CD4-positive, CD25-positive, alpha-beta regulatory T cell (primary cell): ENCODE data around the gene LPCAT3. TPM values are rescaled to one million over a fixed set of nuclear protein-coding genes. Genes with fewer than 3 reads are reported as not detected.

ENCODE experiments used
- ATAC-seq, 2 donors: fragments of 150-1000 bp; cut with Tn5 transposase; one replicate each; pipeline ENCODE4 v1.10.0; 2021; ENCODE audit warnings: low read depth in 2 of 2, moderate number of reproducible peaks in 2 of 2, moderate library complexity in 1 of 2
- DNase-seq, 3 donors: peaks; one replicate each; pipeline versions ENCODE4 v3.0.0 to v3.0.0-alpha.2; 2012 to 2022; ENCODE audit warnings: mixed read lengths in 1 of 3
- H3K27ac ChIP-seq: one replicate; pipeline ENCODE4 v1.7.0; 2013; ENCODE audit warnings: mild to moderate bottlenecking, low read length; ENCODE audit not compliant: insufficient read depth, poor library complexity, severe bottlenecking
- H3K27me3 ChIP-seq: one replicate; pipeline ENCODE4 v1.7.0; 2013; ENCODE audit warnings: low read length; ENCODE audit not compliant: control insufficient read depth, insufficient read depth
- H3K36me3 ChIP-seq: one replicate; pipeline ENCODE4 v1.7.0; 2013; ENCODE audit warnings: mild to moderate bottlenecking, low read length, moderate library complexity; ENCODE audit not compliant: control insufficient read depth, insufficient read depth
- H3K4me1 ChIP-seq: 2 replicates; pipeline ENCODE4 v1.7.0; 2013; ENCODE audit warnings: mild to moderate bottlenecking, low read length; ENCODE audit not compliant: insufficient read depth, control insufficient read depth, poor library complexity, severe bottlenecking
- H3K4me3 ChIP-seq: one replicate; pipeline ENCODE4 v1.7.0; 2013; ENCODE audit warnings: low read depth, mild to moderate bottlenecking, low read length, moderate library complexity
- H3K9me3 ChIP-seq, 2 experiments: 1 replicate in 1 of 2; 2 replicates in 1 of 2; pipeline ENCODE4 v1.7.0; 2013; ENCODE audit warnings: low read length in 2 of 2, mild to moderate bottlenecking in 1 of 2, moderate library complexity in 1 of 2; ENCODE audit not compliant: control insufficient read depth in 2 of 2
- H3K27ac Mint-ChIP-seq, 3 donors: one replicate each; pipeline ENCODE4 v1.8.0; 2020 to 2022; ENCODE audit warnings: mild to moderate bottlenecking in 3 of 3, mixed read lengths in 3 of 3, moderate library complexity in 2 of 3
- H3K27me3 Mint-ChIP-seq: one replicate; pipeline ENCODE4 v1.8.0; 2022; ENCODE audit warnings: mild to moderate bottlenecking, mixed read lengths
- H3K36me3 Mint-ChIP-seq: one replicate; pipeline ENCODE4 v1.8.0; 2020; ENCODE audit warnings: mixed read lengths
- H3K4me1 Mint-ChIP-seq, 4 donors: one replicate each; pipeline ENCODE4 v1.8.0; 2020 to 2022; ENCODE audit warnings: mixed read lengths in 4 of 4, mild to moderate bottlenecking in 1 of 4
- H3K4me3 Mint-ChIP-seq, 4 donors: one replicate each; pipeline ENCODE4 v1.8.0; 2020 to 2022; ENCODE audit warnings: mild to moderate bottlenecking in 4 of 4, mixed read lengths in 4 of 4, moderate library complexity in 3 of 4
- H3K9me3 Mint-ChIP-seq, 7 donors: one replicate each; pipeline ENCODE4 v1.8.0; 2020 to 2022; ENCODE audit warnings: mixed read lengths in 7 of 7, mild to moderate bottlenecking in 3 of 7, moderate library complexity in 2 of 7
- polyA plus RNA-seq, 4 donors: library from polyadenylated mRNA; unstranded; fragments of 300-500 nt; fragmentation: Illumina TruSeq; gene quantifications; one replicate each; pipeline ENCODE4 v1.2.3, GENCODE V29; 2021
- total RNA-seq: library from RNA; stranded (reverse); gene quantifications from one replicate; pipeline ENCODE4 v1.2.3, GENCODE V29; 2022

Gene LPCAT3
- total and polyA plus RNA-seq, 5 donors from 2014 or later = 25.0 to 32.8 (median 30.8) TPM

- peak overlapping the region; percentile 48 to 93 (median 86) for H3K4me3 Mint-ChIP-seq
- H3K27me3 ChIP-seq = no peaks in the 10 kb centered on the region
- H3K36me3 ChIP-seq = peaks cover 33% of the 10 kb centered on the region
- peak overlapping the region; percentile 65 for H3K4me3 ChIP-seq
- no peaks in the 10 kb centered on the region for H3K9me3 Mint-ChIP-seq
- H3K4me1 Mint-ChIP-seq = peaks cover 11 to 67% (median 43%) of the 10 kb centered on the region in 4 donors
- H3K36me3 Mint-ChIP-seq = peaks cover 30% of the 10 kb centered on the region
- peak overlapping the region; percentile 98 to 99 (median 99) for H3K27ac Mint-ChIP-seq
- H3K9me3 ChIP-seq = no peaks in the 10 kb centered on the region
- H3K27ac ChIP-seq = peak overlapping the region; percentile 98
- DNase-seq (no peak), ATAC-seq (no peak)
- H3K4me1 ChIP-seq = peaks cover 63% of the 10 kb centered on the region
- H3K27me3 Mint-ChIP-seq = no peaks in the 10 kb centered on the region
Observed at GRCh38 chr12:6962285-6963015, 55.8 kb downstream of the LPCAT3 start.

GRCh38 chr12:6961695-6962284, 56.5 kb downstream of the LPCAT3 start:
- peaks cover 35% of the 10 kb centered on the region for H3K36me3 Mint-ChIP-seq
- ATAC-seq = peak; percentile 21 to 22

GRCh38 chr12:6961278-6961694, 57.0 kb downstream of the LPCAT3 start:
- H3K36me3 Mint-ChIP-seq = peaks cover 36% of the 10 kb centered on the region
- no peaks in the 10 kb centered on the region for H3K9me3 Mint-ChIP-seq
- peak overlapping the region; percentile 98 for H3K27ac ChIP-seq
- H3K27ac Mint-ChIP-seq = peak overlapping the region; percentile 98 to 99 (median 99)
- H3K9me3 ChIP-seq = no peaks in the 10 kb centered on the region
- ATAC-seq = peak; percentile 84 to 85
- H3K4me3 Mint-ChIP-seq = peak overlapping the region; percentile 73 to 93 (median 86)
- H3K4me1 ChIP-seq = peaks cover 75% of the 10 kb centered on the region
- peak; percentile 88 to 94 (median 90) for DNase-seq
- no peaks in the 10 kb centered on the region for H3K27me3 ChIP-seq
- H3K4me3 ChIP-seq = peak overlapping the region; percentile 65
- H3K4me1 Mint-ChIP-seq = peaks cover 11 to 78% (median 52%) of the 10 kb centered on the region in 4 donors
- peaks cover 33% of the 10 kb centered on the region for H3K36me3 ChIP-seq
- no peaks in the 10 kb centered on the region for H3K27me3 Mint-ChIP-seq

More at GRCh38 chr12:6961695-6962284, 56.5 kb downstream of the LPCAT3 start:
- Mint-ChIP-seq H3K9me3 (no peaks in the 10 kb centered on the region), H3K4me1 (peaks cover 11 to 73% (median 48%) of the 10 kb centered on the region in 4 donors), H3K27ac (peak overlapping the region; percentile 98 to 99 (median 99)), H3K4me3 (peak overlapping the region; percentile 73 to 93 (median 86)), H3K27me3 (no peaks in the 10 kb centered on the region)
- peaks cover 70% of the 10 kb centered on the region for H3K4me1 ChIP-seq
- peaks cover 33% of the 10 kb centered on the region for H3K36me3 ChIP-seq
- peak in 2 of 3 donors; percentile 48 to 79 for DNase-seq
- H3K27me3 ChIP-seq = no peaks in the 10 kb centered on the region
- H3K4me3 ChIP-seq = peak overlapping the region; percentile 65
- H3K27ac ChIP-seq = peak overlapping the region; percentile 98
- H3K9me3 ChIP-seq = no peaks in the 10 kb centered on the region

GRCh38 chr12:6960593-6961277, 57.5 kb downstream of the LPCAT3 start:
- Mint-ChIP-seq H3K27me3 (no peaks in the 10 kb centered on the region), H3K9me3 (no peaks in the 10 kb centered on the region), H3K27ac (peak overlapping the region; percentile 98 to 99 (median 99)), H3K4me3 (peak overlapping the region; percentile 73 to 93 (median 86)), H3K4me1 (peaks cover 11 to 84% (median 53%) of the 10 kb centered on the region in 4 donors), H3K36me3 (peaks cover 36% of the 10 kb centered on the region)
- DNase-seq (peak in 2 of 3 donors; percentile 47 to 72), ATAC-seq (no peak)
- Histone ChIP-seq H3K27me3 (no peaks in the 10 kb centered on the region), H3K27ac (peak overlapping the region; percentile 98), H3K4me1 (peaks cover 80% of the 10 kb centered on the region), H3K4me3 (no peak overlapping the region), H3K36me3 (peaks cover 30% of the 10 kb centered on the region), H3K9me3 (no peaks in the 10 kb centered on the region)

GRCh38 chr12:6959805-6960592, 58.3 kb downstream of the LPCAT3 start:
- peaks cover 34% of the 10 kb centered on the region for H3K36me3 Mint-ChIP-seq
- Histone ChIP-seq H3K27me3 (no peaks in the 10 kb centered on the region), H3K27ac (peak overlapping the region; percentile 98), H3K9me3 (no peaks in the 10 kb centered on the region), H3K4me1 (peaks cover 87% of the 10 kb centered on the region), H3K4me3 (peak overlapping the region; percentile 64), H3K36me3 (peaks cover 28% of the 10 kb centered on the region)
- peak overlapping the region; percentile 99 to 100 (median 99) for H3K27ac Mint-ChIP-seq
- H3K9me3 Mint-ChIP-seq = no peaks in the 10 kb centered on the region
- no peak for ATAC-seq
- peaks cover 11 to 86% (median 49%) of the 10 kb centered on the region in 4 donors for H3K4me1 Mint-ChIP-seq
- DNase-seq = no peak
- H3K27me3 Mint-ChIP-seq = no peaks in the 10 kb centered on the region
- H3K4me3 Mint-ChIP-seq = peak overlapping the region in 3 of 4 donors; percentile 89 to 94 (median 93)

DNA sequence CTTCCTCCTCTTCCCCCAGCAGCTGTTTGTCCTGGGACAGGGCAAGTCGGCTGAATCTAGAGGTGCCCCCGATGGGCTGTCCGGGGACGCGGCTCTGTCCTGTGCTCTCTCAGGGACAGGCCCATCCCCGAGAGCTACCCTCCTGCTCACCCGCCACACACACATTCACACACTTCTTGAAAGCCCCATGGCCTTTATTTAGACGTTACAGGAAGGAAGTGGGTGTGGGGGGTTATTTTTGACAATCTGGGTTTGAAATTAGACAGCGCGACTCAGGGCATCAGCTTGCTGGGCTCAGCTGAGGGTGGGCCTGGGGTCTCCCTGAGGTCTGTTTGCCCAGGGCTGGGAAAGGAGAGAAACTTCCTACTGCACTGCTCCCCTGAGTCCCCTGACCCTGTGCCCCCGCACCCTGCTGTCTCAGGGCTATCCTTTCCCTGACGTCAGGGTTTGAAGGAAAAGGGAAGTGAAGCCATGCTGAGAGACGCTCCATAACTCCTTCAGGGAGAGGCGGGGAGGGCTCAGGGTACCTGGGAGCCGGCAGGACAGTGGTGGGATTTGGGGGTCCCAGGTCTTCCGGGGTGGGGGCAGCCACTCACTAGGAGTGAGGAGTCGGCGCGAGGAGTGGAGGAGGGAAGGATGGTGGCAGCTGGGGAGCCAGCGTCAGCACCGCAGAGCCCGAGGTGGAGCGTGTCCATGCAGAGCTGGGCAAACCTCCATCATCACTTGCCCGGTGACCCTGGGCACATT, 59.0 kb downstream of the LPCAT3 start:
- H3K27ac ChIP-seq = peak overlapping the region; percentile 98
- peak overlapping the region; percentile 87 to 96 (median 92) for H3K4me3 Mint-ChIP-seq
- H3K9me3 ChIP-seq = no peaks in the 10 kb centered on the region
- peaks cover 11 to 86% (median 52%) of the 10 kb centered on the region in 4 donors for H3K4me1 Mint-ChIP-seq
- H3K9me3 Mint-ChIP-seq = no peaks in the 10 kb centered on the region
- H3K27ac Mint-ChIP-seq = peak overlapping the region; percentile 97 to 100 (median 99)
- peaks cover 32% of the 10 kb centered on the region for H3K36me3 ChIP-seq
- peaks cover 35% of the 10 kb centered on the region for H3K36me3 Mint-ChIP-seq
- H3K27me3 ChIP-seq = no peaks in the 10 kb centered on the region
- ATAC-seq (peak; percentile 56), DNase-seq (peak; percentile 69 to 90 (median 87))
- H3K27me3 Mint-ChIP-seq = no peaks in the 10 kb centered on the region
- H3K4me1 ChIP-seq = peaks cover 88% of the 10 kb centered on the region
- peak overlapping the region; percentile 64 for H3K4me3 ChIP-seq
